HFFc6 (cell line): Measurements from ENCODE around the gene ENTPD8. TPM values are rescaled to one million over a fixed set of nuclear protein-coding genes. Genes with fewer than 3 reads are reported as not detected.

Experiments
- DNase-seq: peaks from one replicate; pipeline ENCODE4 v3.0.0-alpha.2; 2018
- H3K27ac Mint-ChIP-seq: 2 replicates; pipeline ENCODE4 v1.8.0; 2020; ENCODE audit warnings: mild to moderate bottlenecking, mixed read lengths
- H3K27me3 Mint-ChIP-seq: 2 replicates; pipeline ENCODE4 v1.8.0; 2021; ENCODE audit warnings: mild to moderate bottlenecking, moderate library complexity, mixed read lengths; ENCODE audit not compliant: insufficient read depth
- H3K36me3 Mint-ChIP-seq: 2 replicates; pipeline ENCODE4 v1.8.0; 2021; ENCODE audit warnings: low read depth, mixed read lengths
- H3K4me1 Mint-ChIP-seq: 2 replicates; pipeline ENCODE4 v1.8.0; 2020; ENCODE audit warnings: low read depth, mixed read lengths
- H3K4me3 Mint-ChIP-seq: 2 replicates; pipeline ENCODE4 v1.8.0; 2020; ENCODE audit warnings: mild to moderate bottlenecking, moderate library complexity, mixed read lengths
- H3K9me3 Mint-ChIP-seq: 2 replicates; pipeline ENCODE4 v1.8.0; 2020; ENCODE audit warnings: mild to moderate bottlenecking, mixed read lengths
- CTCF ChIP-seq: fragments of 200-600 bp; sonication (generic); IDR thresholded peaks from 2 replicates; pipeline ENCODE4 v1.5.0; 2021; ENCODE audit warnings: antibody characterized with exemption, mild to moderate bottlenecking
- total RNA-seq, 6 experiments: library from RNA; stranded (reverse); fragmentation: NEBNext Ultra II Directional; extraction: Animal tissue kit (Norgen Biotek cat#: 25700); gene quantifications; 2 replicates in 1 of 6; 3 replicates in 5 of 6; pipeline ENCODE4 v1.2.3, GENCODE V29; 2021

The ENTPD8 gene
- total RNA-seq, 6 experiments from 2014 or later = not detected

- Mint-ChIP-seq H3K4me3 (no peak overlapping the region), H3K4me1 (no peaks in the 10 kb centered on the region), H3K9me3 (no peaks in the 10 kb centered on the region), H3K27ac (no peak overlapping the region), H3K27me3 (peaks cover 2% of the 10 kb centered on the region; the same call in 1 of the 2 replicates), H3K36me3 (no peaks in the 10 kb centered on the region)
- TF ChIP-seq CTCF = no peak
- peak; percentile 76 for DNase-seq
Measured at GRCh38 chr9:137435980-137436760, 5.0 kb downstream of the ENTPD8 start.

GRCh38 chr9:137435381-137435891, 5.7 kb downstream of the ENTPD8 start:
- H3K4me3 Mint-ChIP-seq = no peak overlapping the region
- TF ChIP-seq CTCF = no peak

GRCh38 chr9:137434498-137435380, 6.4 kb downstream of the ENTPD8 start:
- H3K9me3 Mint-ChIP-seq = no peaks in the 10 kb centered on the region
- no peak for TF ChIP-seq CTCF
- H3K4me1 Mint-ChIP-seq = no peaks in the 10 kb centered on the region
- H3K27me3 Mint-ChIP-seq = peaks cover 2% of the 10 kb centered on the region; the same call in 1 of the 2 replicates
- H3K4me3 Mint-ChIP-seq = no peak overlapping the region
- no peaks in the 10 kb centered on the region for H3K36me3 Mint-ChIP-seq
- no peak for DNase-seq
- H3K27ac Mint-ChIP-seq = no peak overlapping the region

More at GRCh38 chr9:137435381-137435891, 5.7 kb downstream of the ENTPD8 start:
- H3K4me1 Mint-ChIP-seq = no peaks in the 10 kb centered on the region
- no peak overlapping the region for H3K27ac Mint-ChIP-seq
- no peaks in the 10 kb centered on the region for H3K9me3 Mint-ChIP-seq
- no peak for DNase-seq
- no peaks in the 10 kb centered on the region for H3K36me3 Mint-ChIP-seq
- H3K27me3 Mint-ChIP-seq = peaks cover 2% of the 10 kb centered on the region; the same call in 1 of the 2 replicates

GRCh38 chr9:137433916-137434431, 7.2 kb downstream of the ENTPD8 start:
- no peaks in the 10 kb centered on the region for H3K4me1 Mint-ChIP-seq
- H3K9me3 Mint-ChIP-seq = no peaks in the 10 kb centered on the region
- DNase-seq = no peak
- peaks cover 2% of the 10 kb centered on the region; the same call in 1 of the 2 replicates for H3K27me3 Mint-ChIP-seq
- H3K36me3 Mint-ChIP-seq = no peaks in the 10 kb centered on the region
- no peak overlapping the region for H3K4me3 Mint-ChIP-seq
- H3K27ac Mint-ChIP-seq = no peak overlapping the region
- TF ChIP-seq CTCF = no peak

- no peaks in the 10 kb centered on the region for H3K36me3 Mint-ChIP-seq
- no peaks in the 10 kb centered on the region for H3K9me3 Mint-ChIP-seq
- DNase-seq = no peak
- peaks cover 2% of the 10 kb centered on the region; the same call in 1 of the 2 replicates for H3K27me3 Mint-ChIP-seq
- TF ChIP-seq CTCF = no peak
- no peak overlapping the region for H3K4me3 Mint-ChIP-seq
- H3K4me1 Mint-ChIP-seq = no peaks in the 10 kb centered on the region
- no peak overlapping the region for H3K27ac Mint-ChIP-seq
Measured at GRCh38 chr9:137433349-137433915, 7.7 kb downstream of the ENTPD8 start.
